OCI-LY3 (cell line): ENCODE data around the gene ZNF850.
"Not testable (repeated sequence)": the region's sequence is repeated elsewhere in the genome, so short reads cannot be mapped to it uniquely, and the experiment has no call there.

Source experiments
- H2AFZ ChIP-seq: fragments of 200-600, 300-600 bp; shearing (Covaris generic); 2 replicates; pipeline ENCODE4 v1.6.0; 2014; ENCODE audit warnings: antibody characterized with exemption, low read depth, low read length
- H3K27ac ChIP-seq: fragments of 200-600, 300-600 bp; sonication (generic); 2 replicates; pipeline ENCODE4 v1.5.1; 2014; ENCODE audit warnings: mild to moderate bottlenecking, low read length, moderate library complexity, mixed read lengths
- H3K27me3 ChIP-seq: fragments of 200-600, 300-600 bp; sonication (generic); 2 replicates; pipeline ENCODE4 v1.6.1; 2014; ENCODE audit warnings: low read depth, low read length, mixed read lengths
- H3K36me3 ChIP-seq: fragments of 200-600, 300-600 bp; sonication (generic); replicated peaks from 2 replicates; pipeline ENCODE3; 2014; ENCODE audit warnings: low read depth, low read length, mixed read lengths
- H3K4me1 ChIP-seq: fragments of 300-600, 200-600 bp; sonication (generic); 2 replicates; pipeline ENCODE4 v1.6.1; 2014; ENCODE audit warnings: low read length, mixed read lengths
- H3K4me2 ChIP-seq: fragments of 200-600, 300-600 bp; sonication (generic); 2 replicates; pipeline ENCODE4 v1.6.1; 2014; ENCODE audit warnings: low read length, mixed read lengths
- H3K4me3 ChIP-seq: fragments of 300-600, 200-600 bp; sonication (generic); 2 replicates; pipeline ENCODE4 v1.5.1; 2014; ENCODE audit warnings: antibody characterized with exemption, mild to moderate bottlenecking, low read length, moderate library complexity
- H3K79me2 ChIP-seq: fragments of 300-600, 200-600 bp; shearing (Covaris generic); 2 replicates; pipeline ENCODE4 v1.6.1; 2014; ENCODE audit warnings: mild to moderate bottlenecking, low read length, mixed read lengths
- H3K9ac ChIP-seq: fragments of 300-600, 200-600 bp; shearing (Covaris generic); 2 replicates; pipeline ENCODE4 v1.6.0; 2014; ENCODE audit warnings: mild to moderate bottlenecking, low read length, moderate library complexity
- H3K9me3 ChIP-seq: fragments of 200-600, 300-600 bp; shearing (Covaris generic); 2 replicates; pipeline ENCODE4 v1.6.1; 2014; ENCODE audit warnings: low read length, mixed read lengths; ENCODE audit not compliant: insufficient read depth
- H4K20me1 ChIP-seq: fragments of 200-600, 300-600 bp; sonication (generic); 2 replicates; pipeline ENCODE4 v1.6.1; 2016; ENCODE audit warnings: low read length, mixed read lengths; ENCODE audit not compliant: insufficient read depth
- CTCF ChIP-seq: fragments of 200-600, 300-600 bp; sonication (generic); IDR thresholded peaks from 2 replicates; pipeline ENCODE4 v1.5.1; 2014; ENCODE audit warnings: antibody characterized with exemption, low read length, low read depth
- EZH2phosphoT487 ChIP-seq: fragments of 200-600 bp; shearing (Covaris generic); IDR thresholded peaks from 2 replicates; pipeline ENCODE4 v1.6.1; 2018; ENCODE audit warnings: antibody characterized with exemption, mixed run types, low read depth

Gene ZNF850

GRCh38 chr19:36748431-36749275 lies 24.0 kb downstream of the ZNF850 start:
- H3K79me2 ChIP-seq: no peaks in the 10 kb centered on the region
- H3K4me2 ChIP-seq: no peak overlapping the region
- no peak overlapping the region for H3K4me3 ChIP-seq
- no peak overlapping the region for H3K9ac ChIP-seq
- TF ChIP-seq EZH2phosphoT487 (no peak), CTCF (no peak)
- no peaks in the 10 kb centered on the region for H3K27me3 ChIP-seq
- no peak overlapping the region for H3K27ac ChIP-seq
- no peak overlapping the region for H2AFZ ChIP-seq
- H3K9me3 ChIP-seq: peaks cover 40% of the 10 kb centered on the region
- H4K20me1 ChIP-seq: no peaks in the 10 kb centered on the region
- H3K4me1 ChIP-seq: no peaks in the 10 kb centered on the region
- peaks cover 81% of the 10 kb centered on the region for H3K36me3 ChIP-seq

GRCh38 chr19:36747750-36748149 lies 24.9 kb downstream of the ZNF850 start:
- Histone ChIP-seq H3K9me3 (peaks cover 39% of the 10 kb centered on the region), H3K36me3 (peaks cover 78% of the 10 kb centered on the region), H3K27ac (no peak overlapping the region), H3K9ac (no peak overlapping the region), H3K4me2 (no peak overlapping the region), H3K27me3 (no peaks in the 10 kb centered on the region), H2AFZ (no peak overlapping the region), H3K4me3 (no peak overlapping the region), H3K4me1 (no peaks in the 10 kb centered on the region), H3K79me2 (no peaks in the 10 kb centered on the region), H4K20me1 (no peaks in the 10 kb centered on the region)
- TF ChIP-seq CTCF (no peak), EZH2phosphoT487 (no peak)

GRCh38 chr19:36745870-36746269 lies 26.7 kb downstream of the ZNF850 start:
- Histone ChIP-seq H3K4me2 (no peak overlapping the region), H3K9ac (no peak overlapping the region), H3K27ac (no peak overlapping the region), H4K20me1 (no peaks in the 10 kb centered on the region), H3K4me1 (no peaks in the 10 kb centered on the region), H3K79me2 (no peaks in the 10 kb centered on the region), H3K27me3 (no peaks in the 10 kb centered on the region), H3K9me3 (peaks cover 26% of the 10 kb centered on the region), H3K4me3 (no peak overlapping the region), H3K36me3 (peaks cover 63% of the 10 kb centered on the region), H2AFZ (no peak overlapping the region)
- TF ChIP-seq EZH2phosphoT487 (no peak), CTCF (no peak)

GRCh38 chr19:36736166-36736565 lies 36.4 kb downstream of the ZNF850 start:
- not testable (repeated sequence) for H3K79me2 ChIP-seq, H3K4me1 ChIP-seq, H4K20me1 ChIP-seq, H3K4me2 ChIP-seq, H2AFZ ChIP-seq, H3K27me3 ChIP-seq, H3K9ac ChIP-seq, H3K9me3 ChIP-seq, H3K27ac ChIP-seq, H3K4me3 ChIP-seq
- H3K36me3 ChIP-seq: peaks cover 45% of the 10 kb centered on the region
